Kidney (tissue), 14 donors: ENCODE results near the gene POLR3K. TPM values are rescaled to one million over a fixed set of nuclear protein-coding genes. Genes with fewer than 3 reads are reported as not detected.

Source experiments
- DNase-seq, 5 donors: peaks; one replicate each; pipeline ENCODE4 v3.0.0-alpha.2; 2013 to 2020
- FAIRE-seq: peaks from 2 replicates; lab custom pipeline; 2012; peaks lifted over from hg19 to GRCh38; lab: Jason Lieb, UNC
- H3K27ac ChIP-seq, 2 donors: one replicate each; pipeline ENCODE4 v1.7.0; 2013; ENCODE audit warnings: low read depth in 2 of 2, low read length in 2 of 2, inconsistent platforms in 1 of 2
- H3K27me3 ChIP-seq: one replicate; pipeline ENCODE4 v1.7.1; 2013; ENCODE audit warnings: low read length, inconsistent platforms; ENCODE audit not compliant: control insufficient read depth, insufficient read depth
- H3K36me3 ChIP-seq, 3 donors: one replicate each; pipeline versions ENCODE4 v1.7.0 to v1.7.1; 2013; ENCODE audit warnings: low read length in 3 of 3, control low read depth in 1 of 3, inconsistent platforms in 1 of 3; ENCODE audit not compliant: insufficient read depth in 3 of 3, control insufficient read depth in 2 of 3
- H3K4me1 ChIP-seq, 3 donors: one replicate each; pipeline versions ENCODE4 v1.7.0 to v1.7.1; 2013; ENCODE audit warnings: low read length in 3 of 3, inconsistent platforms in 1 of 3, low read depth in 1 of 3; ENCODE audit not compliant: control insufficient read depth in 2 of 3, insufficient read depth in 2 of 3
- H3K4me3 ChIP-seq, 3 donors: one replicate each; pipeline versions ENCODE4 v1.7.0 to v1.8.1; 2013; ENCODE audit warnings: low read length in 3 of 3, control low read depth in 1 of 3, inconsistent platforms in 1 of 3
- H3K9ac ChIP-seq, 3 donors: one replicate each; pipeline versions ENCODE4 v1.7.0 to v1.7.1; 2013; ENCODE audit warnings: low read length in 3 of 3, control low read depth in 1 of 3, inconsistent platforms in 1 of 3
- H3K9me3 ChIP-seq, 3 donors: one replicate each; pipeline versions ENCODE4 v1.7.0 to v1.7.1; 2013; ENCODE audit warnings: low read length in 3 of 3, control low read depth in 1 of 3, inconsistent platforms in 1 of 3; ENCODE audit not compliant: control insufficient read depth in 2 of 3, insufficient read depth in 1 of 3
- intact Hi-C: fragments of 100-400 bp; cut with DNase I; formaldehyde crosslinking; loops from one replicate; pipeline ENCODE4 v1.11.1; 2022
- polyA plus RNA-seq: library from polyadenylated mRNA; stranded (reverse); fragments of 350-450 nt; fragmentation: Illumina TruSeq; extraction: RNeasy Lipid Tissue Mini Kit (QIAGEN cat#74804); gene quantifications from one replicate; pipeline ENCODE4 v1.2.3, GENCODE V29; 2014; ENCODE audit warnings: low read depth, low replicate concordance; ENCODE audit not compliant: insufficient read depth
- total RNA-seq: library from RNA; stranded (reverse); fragmentation: NEBNext Ultra II Directional; extraction: Animal tissue kit (Norgen Biotek cat#: 25700); gene quantifications from one replicate; pipeline ENCODE4 v1.2.1, GENCODE V29; 2021
- TF ChIP-seq, protein P1 (sequence below): IDR thresholded peaks from 3 replicates; pipeline ENCODE4 v1.5.1; 2012; ENCODE audit warnings: mild to moderate bottlenecking, moderate library complexity, borderline replicate concordance; ENCODE audit not compliant: insufficient read depth; ENCODE audit errors: extremely low read depth
- donor health status: control.
- donor health status: control.
- donor health status: control.
- donor health status: control.
- donor health status: control.
- donor health status: DM: yes; HTN: yes; CAD: no.
- donor health status: Normal renal cell carcinoma (clear cell type).

Gene POLR3K
- total and polyA plus RNA-seq, 2 donors from 2014 or later = 8.8 to 18.5 TPM

- Histone ChIP-seq H3K27me3 (no peaks in the 10 kb centered on the region), H3K4me1 (peaks cover 3 to 32% (median 5%) of the 10 kb centered on the region in 3 donors), H3K9me3 (no peaks in the 10 kb centered on the region), H3K27ac (peak overlapping the region; percentile 78 to 80), H3K36me3 (no peaks in the 10 kb centered on the region), H3K4me3 (peak overlapping the region in 1 of 3 donors; percentile 86), H3K9ac (peak overlapping the region in 1 of 3 donors; percentile 19)
- FAIRE-seq = no peak
- DNase-seq = peak in 2 of 5 donors; percentile 65 to 89
- intact Hi-C loops = no loop called here
- TF ChIP-seq, protein P1, sequence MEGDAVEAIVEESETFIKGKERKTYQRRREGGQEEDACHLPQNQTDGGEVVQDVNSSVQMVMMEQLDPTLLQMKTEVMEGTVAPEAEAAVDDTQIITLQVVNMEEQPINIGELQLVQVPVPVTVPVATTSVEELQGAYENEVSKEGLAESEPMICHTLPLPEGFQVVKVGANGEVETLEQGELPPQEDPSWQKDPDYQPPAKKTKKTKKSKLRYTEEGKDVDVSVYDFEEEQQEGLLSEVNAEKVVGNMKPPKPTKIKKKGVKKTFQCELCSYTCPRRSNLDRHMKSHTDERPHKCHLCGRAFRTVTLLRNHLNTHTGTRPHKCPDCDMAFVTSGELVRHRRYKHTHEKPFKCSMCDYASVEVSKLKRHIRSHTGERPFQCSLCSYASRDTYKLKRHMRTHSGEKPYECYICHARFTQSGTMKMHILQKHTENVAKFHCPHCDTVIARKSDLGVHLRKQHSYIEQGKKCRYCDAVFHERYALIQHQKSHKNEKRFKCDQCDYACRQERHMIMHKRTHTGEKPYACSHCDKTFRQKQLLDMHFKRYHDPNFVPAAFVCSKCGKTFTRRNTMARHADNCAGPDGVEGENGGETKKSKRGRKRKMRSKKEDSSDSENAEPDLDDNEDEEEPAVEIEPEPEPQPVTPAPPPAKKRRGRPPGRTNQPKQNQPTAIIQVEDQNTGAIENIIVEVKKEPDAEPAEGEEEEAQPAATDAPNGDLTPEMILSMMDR = no peak
These were observed 23.3 kb upstream of the POLR3K start for GRCh38 chr16:76535-77272.

DNA sequence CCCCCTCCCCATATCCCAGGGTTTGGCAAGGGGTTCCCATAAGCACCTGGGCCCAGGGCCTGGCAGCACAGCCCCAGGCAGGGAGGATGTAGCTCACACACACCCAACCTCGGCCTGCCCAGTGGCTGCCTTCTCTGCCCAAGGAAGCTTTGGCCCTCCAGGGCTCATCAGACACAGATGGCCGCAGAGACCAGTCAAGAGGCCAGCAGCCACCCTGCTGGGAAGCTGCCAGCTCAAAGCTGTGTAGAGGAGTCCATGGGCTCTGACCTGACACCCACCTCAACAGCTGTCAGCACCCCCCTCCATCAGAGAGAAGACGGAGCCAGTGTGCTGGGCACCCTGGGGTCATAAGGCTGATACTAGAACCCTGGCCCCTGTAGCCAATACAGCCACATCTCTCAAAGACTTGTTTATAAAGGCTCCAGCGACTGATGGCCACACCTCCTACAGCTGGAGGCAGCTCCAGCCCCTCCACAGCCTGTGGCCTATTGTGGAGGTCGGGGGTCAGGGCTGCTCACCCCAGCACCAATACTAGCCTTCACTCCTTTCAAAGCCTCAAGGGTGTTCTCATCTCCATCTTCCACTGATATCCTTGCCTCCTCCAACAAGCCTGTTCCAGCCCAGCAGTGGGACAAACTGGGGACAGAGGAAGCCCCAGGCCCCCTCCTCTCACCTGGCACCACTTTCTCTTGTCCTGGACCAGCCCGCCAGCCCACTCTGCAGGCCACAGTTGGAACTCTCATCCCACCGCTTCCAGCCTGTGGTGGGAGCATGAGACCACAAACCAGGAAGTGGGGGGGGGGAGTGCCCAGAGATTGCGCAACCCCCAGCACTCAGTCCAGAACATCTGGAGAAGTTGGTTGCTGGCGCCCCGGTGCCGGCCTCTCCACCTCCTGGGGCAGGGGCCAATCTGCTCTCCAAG is 22.4 kb upstream of the POLR3K start:
- Histone ChIP-seq H3K27me3 (no peaks in the 10 kb centered on the region), H3K36me3 (no peaks in the 10 kb centered on the region), H3K4me3 (no peak overlapping the region), H3K9me3 (no peaks in the 10 kb centered on the region), H3K4me1 (peaks cover 3 to 36% (median 5%) of the 10 kb centered on the region in 3 donors), H3K9ac (no peak overlapping the region), H3K27ac (peak overlapping the region; percentile 4 to 60)
- intact Hi-C loops = no loop called here
- DNase-seq (peak; percentile 41 to 91 (median 76)), FAIRE-seq (no peak)
- TF ChIP-seq, protein P1 = no peak

DNA sequence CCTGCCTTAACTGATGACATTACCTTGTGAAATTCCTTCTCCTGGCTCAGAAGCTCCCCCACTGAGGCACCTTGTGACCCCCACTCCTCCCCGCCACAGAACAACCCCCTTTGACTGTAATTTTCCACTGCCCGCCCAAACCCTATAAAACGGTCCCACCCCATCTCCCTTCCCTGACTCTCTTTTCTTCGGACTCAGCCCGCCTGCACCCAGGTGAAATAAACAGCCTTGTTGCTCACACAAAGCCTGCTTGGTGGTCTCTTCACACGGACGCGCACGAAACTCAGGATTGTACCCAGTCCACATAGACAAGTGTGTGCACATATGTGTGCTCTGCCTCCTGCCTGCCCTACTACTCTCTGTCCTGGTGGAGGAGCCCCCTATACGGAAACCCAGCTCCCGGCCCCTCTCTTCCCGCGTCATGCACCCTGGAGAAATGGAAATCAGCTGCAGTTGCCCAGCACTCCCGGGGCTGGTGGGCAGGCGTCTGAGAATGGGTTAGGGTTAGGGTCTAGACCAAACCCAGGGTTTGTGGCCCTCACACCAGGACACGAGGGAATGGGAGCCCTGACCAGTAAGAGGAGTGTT is 21.4 kb upstream of the POLR3K start:
- DNase-seq (no peak), FAIRE-seq (no peak)
- Histone ChIP-seq H3K27ac (peak overlapping the region in 1 of 2 donors; percentile 37), H3K4me1 (peaks cover 3 to 40% (median 5%) of the 10 kb centered on the region in 3 donors), H3K4me3 (no peak overlapping the region), H3K27me3 (no peaks in the 10 kb centered on the region), H3K9me3 (no peaks in the 10 kb centered on the region), H3K36me3 (no peaks in the 10 kb centered on the region), H3K9ac (no peak overlapping the region)
- intact Hi-C loops = no loop called here
- TF ChIP-seq, protein P1 = no peak
